IMR-90 (cell line): ENCODE measurements around the gene CNIH1. TPM values are rescaled to one million over a fixed set of nuclear protein-coding genes. Genes with fewer than 3 reads are reported as not detected.
"Not testable (repeated sequence)": the region's sequence is repeated elsewhere in the genome, so short reads cannot be mapped to it uniquely, and the experiment has no call there.

Experiments
- ATAC-seq: fragments of 200-7000 bp; cut with Tn5 transposase; 2 replicates; pipeline ENCODE4 v1.9.1; 2020; ENCODE audit warnings: low read depth, mild to moderate bottlenecking, moderate library complexity
- BruUV-seq: library from RNA; stranded (reverse); fragments of 400-500 nt; replicated peaks from 2 replicates; lab custom pipeline; 2021; lab: Mats Ljungman, UMichigan
- CTCF ChIA-PET: fragments of 300-600 bp; formaldehyde crosslinking; extraction: SDS; loops from one replicate; lab custom pipeline; 2021; ENCODE audit warnings: antibody characterized with exemption; lab: Yijun Ruan, JAX
- POLR2A ChIA-PET: fragments of 300-600 bp; sonication (Branson Sonifier 250); formaldehyde crosslinking; loops from one replicate; lab custom pipeline; 2022; ENCODE audit warnings: antibody characterized with exemption; ENCODE audit not compliant: unreplicated experiment; lab: Charles Lee
- DNase-seq: peaks from one replicate; pipeline ENCODE4 v3.0.0; 2013
- H2AFZ ChIP-seq: replicated peaks from 2 replicates; pipeline ENCODE3; 2013; ENCODE audit warnings: low read length, mild to moderate bottlenecking; ENCODE audit not compliant: poor library complexity
- H2AK5ac ChIP-seq: 2 replicates; pipeline ENCODE4 v1.6.1; 2013; ENCODE audit warnings: low read depth, low read length, inconsistent platforms
- H2AK9ac ChIP-seq: replicated peaks from 2 replicates; pipeline ENCODE3; 2013; ENCODE audit warnings: mild to moderate bottlenecking, low read depth, low read length, moderate library complexity; ENCODE audit not compliant: poor library complexity
- H2BK120ac ChIP-seq: 2 replicates; pipeline ENCODE4 v1.6.1; 2013; ENCODE audit warnings: low read depth, low read length, inconsistent platforms
- H2BK15ac ChIP-seq: 3 replicates; pipeline ENCODE4 v1.6.1; 2013; ENCODE audit warnings: low read depth, low read length, inconsistent platforms
- H2BK20ac ChIP-seq: 2 replicates; pipeline ENCODE4 v1.6.1; 2013; ENCODE audit warnings: low read depth, mild to moderate bottlenecking, inconsistent platforms, low read length, moderate library complexity
- H2BK5ac ChIP-seq: 2 replicates; pipeline ENCODE4 v1.6.1; 2013; ENCODE audit warnings: mild to moderate bottlenecking, low read depth, low read length, inconsistent platforms; ENCODE audit not compliant: poor library complexity, severe bottlenecking
- H3K14ac ChIP-seq: replicated peaks from 2 replicates; pipeline ENCODE4 v1.6.1; 2013; ENCODE audit warnings: low read depth, low read length, inconsistent platforms
- H3K18ac ChIP-seq: 2 replicates; pipeline ENCODE4 v1.6.1; 2013; ENCODE audit warnings: low read depth, low read length, control low read depth
- H3K23ac ChIP-seq: 2 replicates; pipeline ENCODE4 v1.6.1; 2013; ENCODE audit warnings: low read depth, low read length, inconsistent platforms
- H3K27ac ChIP-seq: 2 replicates; pipeline ENCODE4 v1.5.1; 2013; ENCODE audit warnings: mild to moderate bottlenecking, control low read depth, low read length; ENCODE audit not compliant: insufficient read depth
- H3K27me3 ChIP-seq: 2 replicates; pipeline ENCODE4 v1.6.1; 2013; ENCODE audit warnings: low read length; ENCODE audit not compliant: control insufficient read depth, insufficient read depth
- H3K36me3 ChIP-seq: 2 replicates; pipeline ENCODE4 v1.6.1; 2013; ENCODE audit warnings: low read length, mixed read lengths; ENCODE audit not compliant: control insufficient read depth, insufficient read depth
- H3K4ac ChIP-seq: 2 replicates; pipeline ENCODE4 v1.6.1; 2013; ENCODE audit warnings: low read depth, low read length, inconsistent platforms
- H3K4me1 ChIP-seq: 2 replicates; pipeline ENCODE4 v1.6.1; 2013; ENCODE audit warnings: low read length, mixed read lengths; ENCODE audit not compliant: control insufficient read depth, insufficient read depth
- H3K4me2 ChIP-seq: 2 replicates; pipeline ENCODE4 v1.6.1; 2013; ENCODE audit warnings: low read depth, mild to moderate bottlenecking, control low read depth, low read length, moderate library complexity
- H3K4me3 ChIP-seq: 2 replicates; pipeline ENCODE4 v1.5.1; 2013; ENCODE audit warnings: low read depth, mild to moderate bottlenecking, control low read depth, low read length, moderate library complexity; ENCODE audit not compliant: insufficient read depth
- H3K56ac ChIP-seq: 2 replicates; pipeline ENCODE4 v1.6.1; 2013; ENCODE audit warnings: low read length, inconsistent platforms; ENCODE audit not compliant: insufficient read depth; ENCODE audit errors: extremely low read depth
- H3K79me1 ChIP-seq, 2 experiments: 2 replicates each; pipeline ENCODE4 v1.6.1; 2013; ENCODE audit warnings: low read length in 2 of 2, inconsistent platforms in 1 of 2, low read depth in 1 of 2
- H3K9ac ChIP-seq: 2 replicates; pipeline ENCODE4 v1.6.1; 2013; ENCODE audit warnings: low read depth, low read length, control low read depth
- H3K9me1 ChIP-seq: 2 replicates; pipeline ENCODE4 v1.6.1; 2013; ENCODE audit warnings: low read length, inconsistent platforms; ENCODE audit not compliant: insufficient read depth
- H3K9me3 ChIP-seq: 2 replicates; pipeline ENCODE4 v1.6.1; 2013; ENCODE audit warnings: low read length; ENCODE audit not compliant: control insufficient read depth, insufficient read depth
- H4K20me1 ChIP-seq: 2 replicates; pipeline ENCODE4 v1.6.1; 2013; ENCODE audit warnings: low read length, inconsistent platforms; ENCODE audit not compliant: insufficient read depth
- H4K5ac ChIP-seq: 2 replicates; pipeline ENCODE4 v1.6.1; 2013; ENCODE audit warnings: mild to moderate bottlenecking, low read depth, low read length, control low read depth
- H4K8ac ChIP-seq, 2 experiments: 2 replicates each; pipeline ENCODE4 v1.6.1; 2013; ENCODE audit warnings: low read depth in 2 of 2, low read length in 2 of 2, control low read depth in 1 of 2, inconsistent platforms in 1 of 2
- H4K91ac ChIP-seq: 2 replicates; pipeline ENCODE4 v1.6.1; 2013; ENCODE audit warnings: low read depth, low read length, inconsistent platforms; ENCODE audit not compliant: insufficient read depth
- WGBS, 2 experiments: methylation state at CpG; one replicate each; pipeline versions ENCODE4 v1.1.5 to v1.1.7; 2013; ENCODE audit warnings: missing lambda C conversion rate in 2 of 2; ENCODE audit not compliant: insufficient read length in 1 of 2; ENCODE audit errors: extremely low coverage in 2 of 2; 5-methylcytosine and 5-hydroxymethylcytosine counted together
- dilution Hi-C: fragments of 300-500 bp; cut with HindIII; formaldehyde crosslinking; loops from one replicate; pipeline ENCODE4 v1.14.3; 2018; ENCODE audit warnings: low sequenced_read_pairs; ENCODE audit not compliant: unreplicated experiment
- in situ Hi-C: fragments of 300-500 bp; cut with MboI; formaldehyde crosslinking; loops from 3 replicates; pipeline ENCODE4 v1.14.3; 2019; ENCODE audit warnings: low sequenced_read_pairs, inconsistent platforms, mixed read lengths
- intact Hi-C: fragments of 100-400 bp; cut with micrococcal nuclease; formaldehyde crosslinking; loops from 2 replicates; pipeline ENCODE4 v1.10.0; 2022
- polyA plus RNA-seq, 3 experiments: library from polyadenylated mRNA; depleted of rRNA; stranded (reverse); fragments of >200 nt; gene quantifications; 2 replicates each; pipeline ENCODE4 v1.2.3, GENCODE V29; 2012; ENCODE audit warnings: low replicate concordance in 1 of 3
- total RNA-seq: library from RNA; depleted of rRNA; stranded (reverse); fragments of >200 nt; gene quantifications from 2 replicates; pipeline ENCODE4 v1.2.3, GENCODE V29; 2012

Gene CNIH1
- total and polyA plus RNA-seq, 2 of the 4 experiments (the other 2 are of a cell fraction) = 244 to 284 TPM

- H2BK20ac ChIP-seq, H4K20me1 ChIP-seq, H2BK120ac ChIP-seq, dilution Hi-C loops, BruUV-seq, CTCF ChIA-PET, H4K8ac ChIP-seq, ATAC-seq, H4K5ac ChIP-seq, H2BK5ac ChIP-seq, H2AK9ac ChIP-seq, H3K27me3 ChIP-seq, H3K9me3 ChIP-seq, in situ Hi-C loops, H2AFZ ChIP-seq, DNase-seq, H4K91ac ChIP-seq, H3K9me1 ChIP-seq, H3K27ac ChIP-seq, H3K14ac ChIP-seq, H2BK15ac ChIP-seq, H3K18ac ChIP-seq, H3K56ac ChIP-seq, H3K23ac ChIP-seq, H3K9ac ChIP-seq, H3K36me3 ChIP-seq, H3K4me3 ChIP-seq, H3K4ac ChIP-seq, H3K4me2 ChIP-seq, H2AK5ac ChIP-seq, POLR2A ChIA-PET, H3K4me1 ChIP-seq: not testable (repeated sequence)
- intact Hi-C loops = loop anchor here (5.0 kb wide), 1 partner anchor 76 kb away; no protein-coding TSS in a partner anchor
- 100% methylated on average over 3 of the region's 23 CpGs; no CpG with 5 or more reads in 1 of the 2 experiments for WGBS, 2 experiments
- H3K79me1 ChIP-seq = peaks cover 0 to 12% of the 10 kb centered on the region in 2 experiments; a peak in 2 of 4 replicates
Measured at GRCh38 chr14:54442961-54443360, 1.8 kb upstream of the CNIH1 start.
